Measurements from ENCODE around the gene SRSF4. TPM values are rescaled to one million over a fixed set of nuclear protein-coding genes. Genes with fewer than 3 reads are reported as not detected.
"Not testable (repeated sequence)": the region's sequence is repeated elsewhere in the genome, so short reads cannot be mapped to it uniquely, and the experiment has no call there.

The SRSF4 gene
- total RNA-seq, 1 donor from 2014 or later, result 92.6 TPM

GRCh38 chr1:29119121-29119929 lies 62.4 kb downstream of the SRSF4 start:
- no peaks in the 10 kb centered on the region for H3K9me3 Mint-ChIP-seq
- no peak overlapping the region for H3K27ac Mint-ChIP-seq
- H3K4me1 Mint-ChIP-seq, result peaks cover 13% of the 10 kb centered on the region
- DNase-seq, result no peak
- H3K4me3 Mint-ChIP-seq, result no peak overlapping the region
- no peak for TF ChIP-seq CTCF (IDR thresholded peaks at IDR 0.05)
- H3K36me3 Mint-ChIP-seq (ENCODE audit: low read depth), result peaks cover 46% of the 10 kb centered on the region
- no peak for ATAC-seq (ENCODE audit: low read depth)
- CTCF ChIA-PET, result interaction anchor here (1.0 to 1.9 kb wide), 2 partner anchors 83 to 237 kb away, joined by 3 to 7 read pairs; no protein-coding TSS in a partner anchor
- no peaks in the 10 kb centered on the region for H3K27me3 Mint-ChIP-seq
- POLR2A ChIA-PET, result no interaction called here
- intact Hi-C loops (cut with micrococcal nuclease), result no loop called here

GRCh38 chr1:29117381-29117780 lies 64.3 kb downstream of the SRSF4 start:
- intact Hi-C loops (cut with micrococcal nuclease), result no loop called here
- Mint-ChIP-seq H3K27ac (no peak overlapping the region), H3K27me3 (no peaks in the 10 kb centered on the region), H3K9me3 (no peaks in the 10 kb centered on the region), H3K36me3 (ENCODE audit: low read depth) (peaks cover 65% of the 10 kb centered on the region), H3K4me1 (peaks cover 5% of the 10 kb centered on the region), H3K4me3 (no peak overlapping the region)
- no peak for TF ChIP-seq CTCF (IDR thresholded peaks at IDR 0.05)
- CTCF ChIA-PET, result interaction anchor here (1.1 kb wide), 1 partner anchor 236 kb away, joined by 3 read pairs; no protein-coding TSS in a partner anchor
- no peak for ATAC-seq (ENCODE audit: low read depth)
- no peak for DNase-seq
- POLR2A ChIA-PET, result no interaction called here

DNA sequence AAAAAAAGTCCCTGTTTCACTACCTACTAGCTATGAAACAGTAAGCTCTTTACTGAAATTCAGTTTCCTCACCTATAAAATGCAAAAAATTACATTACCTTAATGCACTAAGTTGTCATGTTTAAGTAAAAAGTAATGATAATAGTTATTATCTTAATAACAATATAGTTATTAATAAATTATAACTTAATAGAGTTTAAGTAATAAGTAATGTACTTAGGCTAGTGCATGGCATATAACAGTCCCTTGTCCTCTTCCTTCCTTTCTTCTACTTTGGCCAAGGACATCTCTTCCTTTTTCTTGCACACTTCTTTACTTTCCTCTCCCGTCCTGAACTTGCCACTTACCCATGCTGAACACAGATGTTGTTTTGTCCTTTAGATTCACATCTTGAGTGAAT lies 67.0 kb downstream of the SRSF4 start:
- intact Hi-C loops (cut with micrococcal nuclease), result no loop called here
- ChIA-PET CTCF (no interaction called here), POLR2A (no interaction called here)
- no peak for DNase-seq
- H3K4me3 Mint-ChIP-seq, result no peak overlapping the region
- no peaks in the 10 kb centered on the region for H3K4me1 Mint-ChIP-seq
- no peaks in the 10 kb centered on the region for H3K27me3 Mint-ChIP-seq
- H3K36me3 Mint-ChIP-seq (ENCODE audit: low read depth), result peaks cover 77% of the 10 kb centered on the region
- no peak for ATAC-seq (ENCODE audit: low read depth)
- H3K27ac Mint-ChIP-seq, result no peak overlapping the region
- no peak for TF ChIP-seq CTCF (IDR thresholded peaks at IDR 0.05)
- H3K9me3 Mint-ChIP-seq, result no peaks in the 10 kb centered on the region

GRCh38 chr1:29113413-29114117 lies 68.1 kb downstream of the SRSF4 start:
- Mint-ChIP-seq H3K27me3 (no peaks in the 10 kb centered on the region), H3K9me3 (no peaks in the 10 kb centered on the region), H3K27ac (no peak overlapping the region), H3K36me3 (ENCODE audit: low read depth) (peaks cover 76% of the 10 kb centered on the region), H3K4me1 (no peaks in the 10 kb centered on the region), H3K4me3 (no peak overlapping the region)
- intact Hi-C loops (cut with micrococcal nuclease), result no loop called here
- ChIA-PET CTCF (no interaction called here), POLR2A (interaction anchor here (0.6 to 0.9 kb wide), 2 partner anchors 11 to 46 kb away, joined by 3 to 6 read pairs; no protein-coding TSS in a partner anchor)
- no peak for DNase-seq
- no peak for ATAC-seq (ENCODE audit: low read depth)
- TF ChIP-seq CTCF (IDR thresholded peaks at IDR 0.05), result no peak

GRCh38 chr1:29112705-29113412 lies 68.8 kb downstream of the SRSF4 start:
- Mint-ChIP-seq H3K27ac (no peak overlapping the region), H3K4me1 (no peaks in the 10 kb centered on the region), H3K9me3 (no peaks in the 10 kb centered on the region), H3K36me3 (ENCODE audit: low read depth) (peaks cover 73% of the 10 kb centered on the region), H3K4me3 (no peak overlapping the region), H3K27me3 (no peaks in the 10 kb centered on the region)
- ChIA-PET POLR2A (interaction anchor here (0.5 kb wide), 1 partner anchor 65 kb away, joined by 11 read pairs; no protein-coding TSS in a partner anchor), CTCF (no interaction called here)
- no peak for TF ChIP-seq CTCF (IDR thresholded peaks at IDR 0.05)
- intact Hi-C loops (cut with micrococcal nuclease), result no loop called here
- DNase-seq, result no peak
- no peak for ATAC-seq (ENCODE audit: low read depth)

DNA sequence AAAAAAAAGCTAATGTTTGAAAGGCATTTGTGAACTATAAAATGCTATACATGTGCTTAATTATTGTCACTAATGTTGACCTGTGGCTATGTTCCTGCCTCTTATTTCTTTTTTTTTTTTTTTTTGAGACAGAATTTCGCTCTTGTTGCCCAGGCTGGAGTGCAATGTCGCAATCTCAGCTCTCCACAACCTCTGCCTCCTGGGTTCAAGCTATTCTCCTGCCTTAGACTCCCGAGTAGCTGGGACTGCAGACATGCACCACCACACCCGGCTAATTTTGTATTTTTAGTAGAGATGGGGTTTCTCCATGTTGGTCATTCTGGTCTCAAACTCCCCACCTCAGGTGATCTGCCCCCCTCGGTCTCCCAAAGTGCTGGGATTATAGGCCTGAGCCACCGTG lies 73.7 kb downstream of the SRSF4 start:
- POLR2A ChIA-PET, result interaction anchor here (0.6 kb wide), 1 partner anchor 74 kb away, joined by 3 read pairs; the partner anchor contains the start of gene SRSF4

More for the DNA sequence above, 73.7 kb downstream of the SRSF4 start:
- H3K27ac Mint-ChIP-seq; DNase-seq; intact Hi-C loops (cut with micrococcal nuclease); H3K9me3 Mint-ChIP-seq; H3K4me3 Mint-ChIP-seq; ATAC-seq (ENCODE audit: low read depth); H3K4me1 Mint-ChIP-seq; CTCF ChIA-PET; H3K27me3 Mint-ChIP-seq: not testable (repeated sequence)
- peaks cover 52% of the 10 kb centered on the region for H3K36me3 Mint-ChIP-seq (ENCODE audit: low read depth)
